ENCODE data around the gene DRGX. TPM values are rescaled to one million over a fixed set of nuclear protein-coding genes. Genes with fewer than 3 reads are reported as not detected.

DRGX gene
- total and polyA plus RNA-seq, 9 donors: not detected

DNA sequence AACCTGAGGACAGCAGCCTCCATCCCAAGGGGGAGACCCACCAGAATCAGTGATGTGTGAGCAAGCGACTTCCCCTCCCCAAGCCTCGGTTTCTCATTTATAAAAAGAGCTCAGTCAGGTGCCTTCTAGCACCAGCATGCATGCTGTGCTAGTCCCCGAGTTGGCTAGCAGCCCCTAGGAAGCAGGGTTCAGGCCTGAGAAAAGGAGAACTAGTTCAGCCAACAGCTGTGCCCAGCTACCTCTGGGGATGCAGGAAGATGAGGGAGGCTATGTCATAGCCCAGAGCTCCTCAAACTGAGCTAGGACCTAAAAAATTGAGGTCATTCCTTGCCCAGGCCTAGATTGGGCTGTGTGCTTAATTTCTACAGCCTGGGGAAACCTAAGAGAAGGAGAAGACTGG lies 13.7 kb downstream of the DRGX start:
- DNase-seq: no peak
- intact Hi-C loops (cut with DNase I): no loop called here
- WGBS, 3 donors: 68 to 79% (median 76%) methylated on average over 3 of the region's 3 CpGs

DNA sequence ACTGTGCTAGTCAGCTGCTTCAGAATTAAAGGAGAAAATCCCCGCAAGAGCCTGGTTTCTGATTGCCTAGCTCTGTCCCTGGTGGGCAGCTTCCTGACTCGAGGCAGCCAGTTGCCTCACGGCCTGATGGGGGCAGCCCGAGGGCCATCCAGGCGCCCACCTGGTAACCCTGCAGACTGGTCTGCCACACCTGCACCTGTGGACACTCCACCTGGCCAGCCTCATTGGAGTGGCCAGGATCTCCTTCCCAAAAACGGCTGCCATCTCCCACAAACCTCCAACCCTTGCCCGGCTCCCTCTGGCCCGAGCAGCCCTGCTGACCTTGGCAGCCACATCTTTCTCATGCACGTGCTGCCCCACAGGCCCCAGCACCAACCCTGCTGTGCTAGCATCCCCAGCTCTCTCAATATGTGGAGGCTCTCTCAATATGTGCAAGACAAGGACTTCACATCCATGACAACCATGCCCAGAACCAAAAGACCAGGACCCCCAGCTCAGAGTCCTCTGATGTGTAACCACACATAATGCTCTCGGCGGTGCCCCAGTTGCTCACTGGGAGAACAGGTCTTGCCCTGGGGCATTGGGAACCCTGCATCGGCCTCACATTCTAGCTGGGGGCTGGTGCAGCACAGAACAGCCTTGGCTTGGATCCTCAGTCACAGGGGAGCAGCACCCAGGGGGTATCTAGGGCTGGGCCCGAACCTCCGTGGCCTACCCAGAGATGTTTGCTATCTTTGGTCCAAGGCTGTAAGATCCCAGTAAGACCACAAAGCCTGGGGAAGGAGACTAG lies 14.6 kb downstream of the DRGX start:
- Histone ChIP-seq H3K9me3 (no peaks in the 10 kb centered on the region), H3K4me1 (ENCODE audit: insufficient read depth) (no peaks in the 10 kb centered on the region), H3K27me3 (no peaks in the 10 kb centered on the region), H3K36me3 (no peaks in the 10 kb centered on the region), H3K4me3 (no peak overlapping the region), H3K27ac (no peak overlapping the region)
- intact Hi-C loops (cut with DNase I): no loop called here
- DNase-seq: no peak
- TF ChIP-seq, protein P1, sequence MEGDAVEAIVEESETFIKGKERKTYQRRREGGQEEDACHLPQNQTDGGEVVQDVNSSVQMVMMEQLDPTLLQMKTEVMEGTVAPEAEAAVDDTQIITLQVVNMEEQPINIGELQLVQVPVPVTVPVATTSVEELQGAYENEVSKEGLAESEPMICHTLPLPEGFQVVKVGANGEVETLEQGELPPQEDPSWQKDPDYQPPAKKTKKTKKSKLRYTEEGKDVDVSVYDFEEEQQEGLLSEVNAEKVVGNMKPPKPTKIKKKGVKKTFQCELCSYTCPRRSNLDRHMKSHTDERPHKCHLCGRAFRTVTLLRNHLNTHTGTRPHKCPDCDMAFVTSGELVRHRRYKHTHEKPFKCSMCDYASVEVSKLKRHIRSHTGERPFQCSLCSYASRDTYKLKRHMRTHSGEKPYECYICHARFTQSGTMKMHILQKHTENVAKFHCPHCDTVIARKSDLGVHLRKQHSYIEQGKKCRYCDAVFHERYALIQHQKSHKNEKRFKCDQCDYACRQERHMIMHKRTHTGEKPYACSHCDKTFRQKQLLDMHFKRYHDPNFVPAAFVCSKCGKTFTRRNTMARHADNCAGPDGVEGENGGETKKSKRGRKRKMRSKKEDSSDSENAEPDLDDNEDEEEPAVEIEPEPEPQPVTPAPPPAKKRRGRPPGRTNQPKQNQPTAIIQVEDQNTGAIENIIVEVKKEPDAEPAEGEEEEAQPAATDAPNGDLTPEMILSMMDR (IDR thresholded peaks at IDR 0.05): no peak
- TF ChIP-seq EP300 (IDR thresholded peaks at IDR 0.05) (no peak), POLR2A (IDR thresholded peaks at IDR 0.05) (no peak)
- WGBS, 3 donors: 77 to 83% (median 79%) methylated on average over 14 of the region's 14 CpGs

More for the DNA sequence above, 13.7 kb downstream of the DRGX start:
- no peak for TF ChIP-seq EP300 (IDR thresholded peaks at IDR 0.05)
- TF ChIP-seq POLR2A (IDR thresholded peaks at IDR 0.05): no peak
- TF ChIP-seq, protein P1 (IDR thresholded peaks at IDR 0.05): no peak
- Histone ChIP-seq H3K4me1 (ENCODE audit: insufficient read depth) (no peaks in the 10 kb centered on the region), H3K4me3 (no peak overlapping the region), H3K9me3 (no peaks in the 10 kb centered on the region), H3K36me3 (no peaks in the 10 kb centered on the region), H3K27ac (no peak overlapping the region), H3K27me3 (no peaks in the 10 kb centered on the region)

DNA sequence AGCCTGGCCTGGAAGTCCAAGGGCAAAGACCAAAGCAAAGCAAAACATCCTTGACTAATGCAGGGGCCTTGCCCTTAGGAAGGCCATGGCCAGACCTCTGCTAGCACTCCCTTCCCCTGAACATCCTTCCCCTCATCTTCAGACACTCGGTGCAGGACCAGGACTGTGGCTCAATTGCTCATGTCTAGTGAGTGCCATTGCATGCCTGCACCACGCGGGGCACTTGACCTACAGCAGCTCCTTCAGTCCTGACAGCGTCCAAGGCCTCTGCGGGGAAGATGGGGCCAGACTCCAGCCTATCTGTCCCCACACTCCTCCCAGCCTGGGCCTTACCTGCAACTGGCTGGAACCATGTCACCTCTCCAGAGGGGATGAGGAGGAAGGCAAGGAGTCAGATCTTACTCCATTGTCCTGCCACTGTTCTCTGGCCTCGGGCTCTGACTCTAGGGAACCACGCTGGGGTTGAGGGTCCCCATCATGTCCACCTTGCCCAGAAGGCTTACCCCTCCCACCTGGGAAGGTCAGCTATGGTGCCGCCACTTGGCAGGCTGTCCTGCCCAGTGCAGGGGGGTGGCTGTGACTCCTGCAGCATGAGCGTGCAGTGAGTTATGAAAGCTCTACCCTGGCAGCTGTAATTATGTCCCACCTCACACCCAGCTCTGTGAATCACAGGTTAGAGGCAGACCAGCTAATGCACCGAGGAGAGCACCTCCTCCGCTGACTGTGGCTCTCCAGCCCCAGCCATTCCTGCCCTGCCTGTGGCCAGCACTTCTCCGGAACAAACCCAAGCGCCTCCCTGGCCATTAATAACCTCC lies 16.1 kb downstream of the DRGX start:
- no peaks in the 10 kb centered on the region for H3K4me1 ChIP-seq (ENCODE audit: insufficient read depth)
- no peak for TF ChIP-seq POLR2A (IDR thresholded peaks at IDR 0.05)
- TF ChIP-seq EP300 (IDR thresholded peaks at IDR 0.05): no peak
- TF ChIP-seq, protein P1 (IDR thresholded peaks at IDR 0.05): no peak
- H3K9me3 ChIP-seq: no peaks in the 10 kb centered on the region
- H3K27me3 ChIP-seq: no peaks in the 10 kb centered on the region
- H3K4me3 ChIP-seq: no peak overlapping the region
- intact Hi-C loops (cut with DNase I): no loop called here
- H3K27ac ChIP-seq: no peak overlapping the region
- WGBS, 3 donors: 59 to 67% (median 64%) methylated on average over 13 of the region's 13 CpGs
- DNase-seq: no peak
- H3K36me3 ChIP-seq: no peaks in the 10 kb centered on the region

DNA sequence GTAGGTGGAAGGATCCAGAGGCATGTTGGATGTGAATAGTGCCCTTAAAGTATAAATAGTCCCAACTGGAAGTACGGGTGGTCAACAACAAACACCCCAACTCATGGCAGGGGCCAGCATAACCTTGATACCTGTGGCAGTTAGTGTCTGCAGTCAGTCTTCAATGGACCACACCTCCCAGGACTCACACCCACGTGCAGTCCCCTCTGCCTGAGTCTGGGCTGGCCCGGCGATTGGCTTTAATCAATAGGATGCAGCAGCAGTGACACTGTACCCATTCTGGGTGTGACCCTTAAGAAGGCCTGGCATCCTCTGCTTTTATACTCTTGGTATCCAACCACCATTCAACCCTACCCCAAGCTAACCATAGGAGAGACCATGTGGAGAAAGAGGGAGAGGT lies 18.6 kb downstream of the DRGX start:
- Histone ChIP-seq H3K27ac (no peak overlapping the region), H3K27me3 (no peaks in the 10 kb centered on the region), H3K4me3 (no peak overlapping the region), H3K4me1 (ENCODE audit: insufficient read depth) (no peaks in the 10 kb centered on the region), H3K36me3 (no peaks in the 10 kb centered on the region), H3K9me3 (no peaks in the 10 kb centered on the region)
- 76 to 77% (median 77%) methylated on average over 4 of the region's 4 CpGs for WGBS, 3 donors
- intact Hi-C loops (cut with DNase I): no loop called here
- TF ChIP-seq POLR2A (IDR thresholded peaks at IDR 0.05): no peak
- TF ChIP-seq, protein P1 (IDR thresholded peaks at IDR 0.05): no peak
- TF ChIP-seq EP300 (IDR thresholded peaks at IDR 0.05): no peak
- DNase-seq: no peak
